GM21529 (cell line): ENCODE measurements around the gene TPM3.
"Not testable (repeated sequence)": the region's sequence is repeated elsewhere in the genome, so short reads cannot be mapped to it uniquely, and the experiment has no call there.

ENCODE experiments used
- ATAC-seq: cut with Tn5 transposase; IDR thresholded peaks from one replicate; pipeline ENCODE4 v1.9.1; 2021; ENCODE audit not compliant: unreplicated experiment

Gene TPM3

GRCh38 chr1:154206196-154206595 is 14.3 kb upstream of the TPM3 start, which contains the start of gene CFAP141:
CFAP141 (minus strand) TSS chr1:154206333; CDS start chr1:154206307, 26 bp downstream.
- ATAC-seq, result no peak

- ATAC-seq, result not testable (repeated sequence)
These were observed 13.9 kb upstream of the TPM3 start for GRCh38 chr1:154205778-154206177.

GRCh38 chr1:154199563-154199879 is 7.6 kb upstream of the TPM3 start:
- no peak for ATAC-seq

DNA sequence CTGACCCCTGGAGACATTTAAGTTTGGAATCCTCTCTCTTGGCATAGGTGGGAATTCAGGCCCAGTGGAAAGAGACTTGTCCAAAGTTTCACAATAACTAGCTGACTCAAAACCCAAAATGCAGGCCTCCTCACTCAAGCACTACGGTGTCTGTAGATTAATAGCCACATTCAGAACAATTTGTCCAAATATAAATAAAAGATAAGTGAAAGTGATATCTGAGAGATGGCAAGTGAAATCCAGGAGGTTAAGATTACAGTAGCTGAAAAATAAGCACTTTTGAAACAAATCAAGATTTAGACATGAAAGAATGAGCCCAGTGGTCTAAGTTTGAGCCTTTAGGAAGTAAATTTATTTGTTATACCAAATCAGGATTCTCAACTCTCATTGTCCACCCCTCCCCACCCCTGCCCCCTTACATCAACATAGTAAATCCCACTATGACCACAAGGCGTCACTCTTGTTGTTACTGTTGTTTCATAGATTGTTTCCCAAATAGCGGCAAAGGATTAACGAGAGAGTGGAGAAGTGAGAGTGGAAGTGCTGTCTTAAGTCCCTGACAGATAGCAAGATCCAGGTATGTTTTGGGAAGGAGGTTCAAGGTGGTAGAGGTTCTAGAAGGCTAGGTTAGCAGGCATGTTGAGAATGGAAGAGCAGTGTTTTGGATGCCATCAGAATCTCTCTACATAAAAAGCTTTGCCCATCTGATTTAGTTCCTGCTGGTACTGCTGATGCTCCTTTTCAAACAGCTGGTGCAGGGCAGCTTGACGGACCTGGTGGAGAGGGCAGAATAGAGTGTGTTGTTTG is 7.1 kb upstream of the TPM3 start:
- no peak for ATAC-seq

GRCh38 chr1:154193821-154194220 is 1.9 kb upstream of the TPM3 start:
- no peak for ATAC-seq

GRCh38 chr1:154192476-154192875 is 576 bp upstream of the TPM3 start:
- ATAC-seq, result no peak

- no peak for ATAC-seq
These were observed 1.4 kb downstream of the TPM3 start for GRCh38 chr1:154190550-154190949.

DNA sequence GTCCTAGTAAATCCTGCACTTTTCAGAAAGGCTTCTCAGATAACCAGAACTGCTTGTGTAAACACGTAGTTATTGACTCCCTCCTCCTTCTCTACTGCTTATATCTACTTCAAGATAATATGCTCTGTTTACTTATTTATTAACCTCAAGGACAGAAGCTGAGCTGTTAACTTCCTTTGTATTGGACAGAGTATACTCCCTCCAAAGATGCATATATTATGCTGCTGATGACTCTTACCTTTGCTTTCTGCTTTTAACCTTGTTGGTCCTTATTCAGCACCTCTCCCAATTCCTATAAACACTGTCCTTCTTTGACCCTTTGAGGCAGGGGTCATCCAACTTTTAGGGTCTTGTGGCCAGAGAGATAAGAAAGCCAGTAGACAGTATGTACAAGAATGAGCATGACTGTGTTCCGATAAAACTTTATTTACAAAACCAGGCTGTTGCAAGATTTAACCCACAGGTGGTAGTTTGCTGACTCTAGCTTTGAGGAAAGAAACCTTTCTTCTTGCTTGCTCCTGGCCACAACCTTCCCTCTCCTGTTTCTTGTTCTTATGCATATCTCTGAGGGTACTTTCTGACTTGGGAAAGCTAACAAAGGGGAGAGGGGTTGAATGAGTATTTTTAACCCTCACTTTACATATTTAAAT is 4.9 kb downstream of the TPM3 start:
- no peak for ATAC-seq

GRCh38 chr1:154186177-154186576 is 5.7 kb downstream of the TPM3 start:
- no peak for ATAC-seq

- ATAC-seq, result peak; percentile 77
These were observed 8.6 kb downstream of the TPM3 start for GRCh38 chr1:154183046-154183915.

DNA sequence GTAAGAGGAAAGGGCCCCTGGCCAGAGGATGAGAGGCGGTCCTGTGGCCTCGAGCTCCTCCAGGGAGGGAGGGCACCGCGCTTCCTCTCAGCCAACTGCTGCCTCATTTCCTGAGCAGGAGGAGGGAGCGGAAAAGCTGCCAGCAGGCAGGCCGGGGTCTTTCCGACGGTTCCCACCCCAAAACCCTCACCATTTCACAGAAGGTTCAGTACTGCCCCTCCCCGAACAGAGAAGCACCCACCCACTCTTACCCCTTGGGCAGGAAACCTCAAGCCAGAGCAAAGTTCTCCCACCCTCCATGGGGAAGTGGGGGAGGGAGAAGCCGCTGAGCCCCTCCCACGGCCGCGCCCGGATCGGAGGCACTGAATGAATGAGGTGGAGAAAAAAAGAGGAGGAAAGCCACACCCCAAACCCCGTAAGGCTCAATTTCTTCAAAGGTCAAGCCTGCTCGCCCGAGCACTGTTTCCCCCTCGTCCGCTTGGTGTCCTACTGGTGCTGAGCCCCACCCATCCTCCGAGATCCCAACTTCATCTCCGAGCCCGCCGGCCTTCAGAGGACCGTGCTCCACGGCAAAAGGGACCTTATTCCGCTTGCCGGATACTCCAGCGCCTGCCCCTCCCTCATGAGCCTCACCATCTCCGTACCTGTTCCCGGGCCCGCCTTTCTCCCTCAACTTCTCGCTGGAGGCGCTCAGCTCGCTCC is 9.4 kb downstream of the TPM3 start:
- peak; percentile 56 for ATAC-seq

- no peak for ATAC-seq
These were observed 10.0 kb downstream of the TPM3 start for GRCh38 chr1:154181944-154182343.

DNA sequence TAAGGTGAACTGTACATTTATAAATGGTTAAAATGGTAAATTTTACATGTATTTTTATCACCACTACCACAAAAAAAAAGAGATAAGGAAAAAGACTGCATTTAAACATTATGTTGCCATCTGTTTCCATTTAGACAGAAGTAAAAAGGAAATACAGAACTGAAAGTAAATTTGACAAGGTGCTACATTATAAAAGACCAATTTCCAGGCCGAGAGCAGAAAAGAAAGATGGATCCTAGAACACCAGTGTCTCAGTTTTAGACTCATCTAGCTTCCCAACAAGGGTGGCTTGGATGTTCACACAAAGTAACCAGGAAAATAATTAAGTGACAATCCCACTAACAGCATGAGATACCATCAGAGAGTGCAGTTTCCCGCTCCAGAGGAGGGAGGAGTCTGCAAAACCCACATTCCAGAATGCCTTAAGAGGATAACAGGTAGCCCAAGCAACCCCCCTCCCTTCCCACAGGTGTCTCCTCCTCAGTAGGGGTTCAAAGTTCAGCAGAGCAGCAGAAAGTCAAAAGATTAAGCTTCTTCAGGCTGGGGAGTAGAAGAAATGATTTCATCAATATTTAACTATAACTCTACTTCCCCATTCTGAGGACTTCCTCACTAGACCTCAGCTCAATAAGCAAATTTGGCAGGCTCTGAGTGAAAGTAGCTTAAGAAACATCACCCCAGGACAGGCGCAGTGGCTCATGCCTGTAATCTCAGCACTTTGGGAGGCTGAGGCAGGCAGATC is 11.8 kb downstream of the TPM3 start:
- ATAC-seq, result no peak

- no peak for ATAC-seq
These were observed 12.7 kb downstream of the TPM3 start for GRCh38 chr1:154178911-154179811.

GRCh38 chr1:154178013-154178412 is 13.9 kb downstream of the TPM3 start:
- no peak for ATAC-seq

GRCh38 chr1:154176337-154176736 is 15.6 kb downstream of the TPM3 start:
- ATAC-seq, result no peak

DNA sequence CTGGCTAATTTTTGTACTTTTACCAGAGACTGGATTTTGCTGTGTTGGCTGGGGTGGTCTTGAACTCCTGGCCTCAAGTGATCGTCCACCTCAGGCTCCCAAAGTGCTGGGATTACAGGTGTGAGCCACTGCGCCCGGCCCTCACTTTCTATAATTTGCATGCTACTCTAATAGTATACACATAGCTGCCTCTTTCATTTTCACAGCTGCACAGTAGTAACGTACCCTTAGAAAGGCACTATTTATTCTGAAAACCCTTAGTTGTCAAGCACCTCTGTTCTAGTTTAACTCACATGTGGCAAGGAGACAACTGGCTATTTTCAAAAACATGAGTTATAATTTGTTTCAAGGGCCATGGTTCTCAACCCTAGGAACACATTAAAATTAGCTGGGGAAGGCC is 17.2 kb downstream of the TPM3 start:
- no peak for ATAC-seq

GRCh38 chr1:154171880-154172279 is 20.0 kb downstream of the TPM3 start:
- no peak for ATAC-seq

GRCh38 chr1:154171223-154171583 is 20.7 kb downstream of the TPM3 start:
- ATAC-seq, result no peak
